Hepatocyte (in vitro differentiated cells): ENCODE data around the gene AGAP1. TPM values are rescaled to one million over a fixed set of nuclear protein-coding genes. Genes with fewer than 3 reads are reported as not detected.

Source experiments
- DNase-seq: peaks from one replicate; pipeline ENCODE4 v3.0.0-alpha.2; 2016; ENCODE audit warnings: low spot score
- H2AFZ ChIP-seq: fragments of 200-600 bp; sonication (generic); 2 replicates; pipeline ENCODE4 v1.6.0; 2016; ENCODE audit warnings: antibody characterized with exemption, mild to moderate bottlenecking
- H3K27ac ChIP-seq: fragments of 200-600 bp; sonication (generic); 2 replicates; pipeline ENCODE4 v1.5.1; 2016; ENCODE audit warnings: mild to moderate bottlenecking
- H3K27me3 ChIP-seq: fragments of 200-600 bp; sonication (generic); 2 replicates; pipeline ENCODE4 v1.6.1; 2016
- H3K36me3 ChIP-seq: fragments of 200-600 bp; sonication (generic); replicated peaks from 2 replicates; pipeline ENCODE4 v1.5.1; 2016; ENCODE audit warnings: low read depth; ENCODE audit not compliant: insufficient read depth
- H3K4me1 ChIP-seq: fragments of 200-600 bp; sonication (generic); 2 replicates; pipeline ENCODE4 v1.5.1; 2016; ENCODE audit warnings: mild to moderate bottlenecking, moderate library complexity; ENCODE audit not compliant: insufficient read depth
- H3K4me2 ChIP-seq: fragments of 200-600 bp; sonication (generic); 2 replicates; pipeline ENCODE4 v1.6.0; 2016
- H3K4me3 ChIP-seq: fragments of 200-600 bp; sonication (generic); 2 replicates; pipeline ENCODE4 v1.5.1; 2016; ENCODE audit warnings: mild to moderate bottlenecking
- H3K79me2 ChIP-seq: fragments of 200-600 bp; sonication (generic); 2 replicates; pipeline ENCODE4 v1.6.0; 2017; ENCODE audit warnings: mild to moderate bottlenecking
- H3K9me2 ChIP-seq: fragments of 200-600 bp; sonication (generic); replicated peaks from 2 replicates; pipeline ENCODE4 v1.6.0; 2017; ENCODE audit warnings: mild to moderate bottlenecking; ENCODE audit not compliant: insufficient read depth
- H3K9me3 ChIP-seq: fragments of 200-600 bp; sonication (generic); 2 replicates; pipeline ENCODE4 v1.5.1; 2016; ENCODE audit warnings: low read depth, mild to moderate bottlenecking
- H4K20me1 ChIP-seq: fragments of 200-600 bp; sonication (generic); 2 replicates; pipeline ENCODE4 v1.6.0; 2016; ENCODE audit warnings: mild to moderate bottlenecking; ENCODE audit not compliant: insufficient read depth, poor library complexity, severe bottlenecking
- EZH2 ChIP-seq: fragments of 200-600 bp; sonication (generic); IDR thresholded peaks from 2 replicates; pipeline ENCODE4 v1.6.1; 2016; ENCODE audit warnings: antibody characterized with exemption, mild to moderate bottlenecking, borderline replicate concordance
- EZH2phosphoT487 ChIP-seq: fragments of 200-600 bp; sonication (generic); IDR thresholded peaks from one replicate; pipeline ENCODE4 v1.6.1; 2018; ENCODE audit warnings: antibody characterized with exemption, mild to moderate bottlenecking, low read depth, moderate library complexity; ENCODE audit not compliant: unreplicated experiment, severe bottlenecking
- WGBS: methylation state at CpG from one replicate; pipeline ENCODE4 v1.1.6; 2016; ENCODE audit warnings: low lambda C conversion rate; ENCODE audit errors: missing lambda C conversion rate; 5-methylcytosine and 5-hydroxymethylcytosine counted together
- polyA plus RNA-seq: library from polyadenylated mRNA; unstranded; fragments of >200 nt; fragmentation: Nextera tagmentation; extraction: Ambion mirVana; gene quantifications from 2 replicates; pipeline ENCODE4 v1.2.1, GENCODE V29; 2016
- total RNA-seq: library from RNA; depleted of rRNA; stranded (reverse); fragments of >200 nt; gene quantifications from 2 replicates; pipeline ENCODE4 v1.2.3, GENCODE V29; 2014
- TF ChIP-seq, protein P1 (sequence below): fragments of 200-600 bp; sonication (generic); IDR thresholded peaks from 2 replicates; pipeline ENCODE4 v1.5.1; 2016; ENCODE audit warnings: antibody characterized with exemption, mild to moderate bottlenecking; ENCODE audit not compliant: poor library complexity

Gene AGAP1
- total and polyA plus RNA-seq, 2 experiments from 2014 or later, result 12.1 to 20.0 TPM

DNA sequence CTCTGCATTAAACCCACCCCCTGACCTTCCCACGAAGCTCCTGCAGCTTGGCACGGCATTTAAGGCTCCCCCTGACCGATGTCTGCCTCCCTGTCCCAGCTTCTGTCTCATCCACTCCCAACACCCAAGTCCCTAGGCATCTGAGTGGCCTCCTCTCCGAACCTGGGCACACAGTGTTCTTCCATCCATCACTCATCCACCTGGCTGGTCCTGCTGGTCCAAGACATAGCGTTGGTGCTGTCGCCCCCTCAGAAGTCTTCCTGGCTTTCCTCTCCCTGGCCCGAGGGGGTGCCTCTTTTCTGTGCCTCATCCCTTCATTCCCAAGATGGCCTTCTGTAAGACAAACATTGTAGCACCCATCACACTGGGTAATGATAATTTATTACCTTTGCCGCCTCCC, 350.7 kb downstream of the AGAP1 start:
- Histone ChIP-seq H3K9me2 (no peaks in the 10 kb centered on the region), H3K4me1 (no peaks in the 10 kb centered on the region), H3K4me2 (no peak overlapping the region), H3K9me3 (no peaks in the 10 kb centered on the region), H4K20me1 (no peaks in the 10 kb centered on the region), H3K79me2 (no peaks in the 10 kb centered on the region), H3K27ac (no peak overlapping the region), H3K27me3 (no peaks in the 10 kb centered on the region), H2AFZ (no peak overlapping the region), H3K36me3 (no peaks in the 10 kb centered on the region), H3K4me3 (no peak overlapping the region)
- TF ChIP-seq EZH2phosphoT487 (no peak), EZH2 (no peak)
- TF ChIP-seq, protein P1, sequence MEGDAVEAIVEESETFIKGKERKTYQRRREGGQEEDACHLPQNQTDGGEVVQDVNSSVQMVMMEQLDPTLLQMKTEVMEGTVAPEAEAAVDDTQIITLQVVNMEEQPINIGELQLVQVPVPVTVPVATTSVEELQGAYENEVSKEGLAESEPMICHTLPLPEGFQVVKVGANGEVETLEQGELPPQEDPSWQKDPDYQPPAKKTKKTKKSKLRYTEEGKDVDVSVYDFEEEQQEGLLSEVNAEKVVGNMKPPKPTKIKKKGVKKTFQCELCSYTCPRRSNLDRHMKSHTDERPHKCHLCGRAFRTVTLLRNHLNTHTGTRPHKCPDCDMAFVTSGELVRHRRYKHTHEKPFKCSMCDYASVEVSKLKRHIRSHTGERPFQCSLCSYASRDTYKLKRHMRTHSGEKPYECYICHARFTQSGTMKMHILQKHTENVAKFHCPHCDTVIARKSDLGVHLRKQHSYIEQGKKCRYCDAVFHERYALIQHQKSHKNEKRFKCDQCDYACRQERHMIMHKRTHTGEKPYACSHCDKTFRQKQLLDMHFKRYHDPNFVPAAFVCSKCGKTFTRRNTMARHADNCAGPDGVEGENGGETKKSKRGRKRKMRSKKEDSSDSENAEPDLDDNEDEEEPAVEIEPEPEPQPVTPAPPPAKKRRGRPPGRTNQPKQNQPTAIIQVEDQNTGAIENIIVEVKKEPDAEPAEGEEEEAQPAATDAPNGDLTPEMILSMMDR, result no peak
- no peak for DNase-seq
- 97% methylated on average over 8 of the region's 8 CpGs for WGBS

DNA sequence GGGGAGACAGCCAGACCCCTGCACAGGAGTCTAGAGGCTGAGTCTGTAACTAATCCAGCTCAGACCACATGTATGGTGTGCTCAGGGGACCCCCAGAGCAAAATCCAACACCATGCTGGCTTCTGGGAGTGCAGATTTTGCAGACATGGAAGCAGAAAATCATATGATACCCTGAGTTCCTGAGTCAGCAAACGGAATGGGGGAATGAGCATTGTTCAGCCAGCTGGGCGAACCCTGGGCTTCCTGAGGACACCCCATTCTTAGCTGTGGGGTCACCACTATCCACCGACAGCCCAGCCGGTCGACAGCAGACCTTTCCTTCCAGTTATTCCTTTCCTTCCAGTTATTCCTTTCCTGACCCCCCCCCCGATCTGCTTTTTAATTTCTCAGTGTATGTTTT, 351.4 kb downstream of the AGAP1 start:
- no peaks in the 10 kb centered on the region for H3K9me2 ChIP-seq
- H2AFZ ChIP-seq, result no peak overlapping the region
- no peak for TF ChIP-seq EZH2phosphoT487
- TF ChIP-seq, protein P1, result no peak
- no peak for TF ChIP-seq EZH2
- WGBS, result 100% methylated on average over 5 of the region's 6 CpGs
- no peak overlapping the region for H3K27ac ChIP-seq
- no peak overlapping the region for H3K4me3 ChIP-seq
- no peaks in the 10 kb centered on the region for H4K20me1 ChIP-seq
- H3K9me3 ChIP-seq, result no peaks in the 10 kb centered on the region
- no peak for DNase-seq
- H3K36me3 ChIP-seq, result no peaks in the 10 kb centered on the region
- no peak overlapping the region for H3K4me2 ChIP-seq
- no peaks in the 10 kb centered on the region for H3K27me3 ChIP-seq
- no peaks in the 10 kb centered on the region for H3K79me2 ChIP-seq
- no peaks in the 10 kb centered on the region for H3K4me1 ChIP-seq

DNA sequence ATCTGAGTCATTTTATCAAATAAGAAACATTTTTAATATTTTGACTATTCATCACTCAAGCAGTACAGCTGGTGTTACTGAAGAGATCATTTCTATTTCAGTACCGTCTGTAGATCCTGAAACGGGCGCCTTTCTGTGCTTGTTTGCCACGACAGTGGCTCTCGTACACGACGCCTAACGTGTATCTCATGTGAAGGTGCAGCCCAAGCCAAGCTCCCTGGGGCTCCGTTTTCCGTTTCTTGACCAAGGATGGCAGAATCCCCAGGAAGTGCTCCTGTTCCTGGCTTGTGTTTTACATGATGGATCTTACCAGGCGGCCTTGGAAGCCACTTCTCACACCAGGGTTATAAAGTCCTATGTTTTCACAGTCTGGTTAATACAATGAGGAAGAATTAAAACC, 353.7 kb downstream of the AGAP1 start:
- Histone ChIP-seq H4K20me1 (no peaks in the 10 kb centered on the region), H3K4me2 (no peak overlapping the region), H3K27me3 (no peaks in the 10 kb centered on the region), H3K9me3 (no peaks in the 10 kb centered on the region), H3K9me2 (no peaks in the 10 kb centered on the region), H3K27ac (no peak overlapping the region), H3K36me3 (no peaks in the 10 kb centered on the region), H3K4me3 (no peak overlapping the region), H3K4me1 (no peaks in the 10 kb centered on the region), H3K79me2 (no peaks in the 10 kb centered on the region), H2AFZ (no peak overlapping the region)
- WGBS, result 98% methylated on average over 11 of the region's 11 CpGs
- no peak for TF ChIP-seq EZH2
- TF ChIP-seq, protein P1, result no peak
- TF ChIP-seq EZH2phosphoT487, result no peak
- no peak for DNase-seq

DNA sequence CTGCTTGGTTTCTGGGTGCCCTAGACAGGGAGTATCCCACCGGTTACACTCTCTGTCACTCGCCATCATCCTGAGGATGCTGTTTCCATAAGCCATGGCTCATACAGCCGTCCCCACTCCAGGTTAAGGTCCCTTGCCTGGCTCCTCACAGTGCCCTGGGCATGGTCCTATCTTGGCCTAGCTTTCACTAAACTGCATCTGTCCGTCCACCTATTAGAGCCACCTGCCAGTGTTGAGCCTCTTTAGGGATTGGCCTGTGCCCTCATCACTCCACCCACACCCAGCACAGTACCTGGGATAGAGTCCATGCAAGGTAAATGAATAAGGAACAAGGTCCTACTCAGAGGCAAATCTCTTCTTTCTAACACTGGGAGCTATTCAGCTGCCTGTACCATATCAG, 354.2 kb downstream of the AGAP1 start:
- Histone ChIP-seq H3K4me2 (no peak overlapping the region), H3K36me3 (no peaks in the 10 kb centered on the region), H2AFZ (no peak overlapping the region), H4K20me1 (no peaks in the 10 kb centered on the region), H3K79me2 (no peaks in the 10 kb centered on the region), H3K27me3 (no peaks in the 10 kb centered on the region), H3K27ac (no peak overlapping the region), H3K4me1 (no peaks in the 10 kb centered on the region), H3K9me3 (no peaks in the 10 kb centered on the region), H3K4me3 (no peak overlapping the region), H3K9me2 (no peaks in the 10 kb centered on the region)
- 100% methylated on average over 4 of the region's 4 CpGs for WGBS
- TF ChIP-seq EZH2 (no peak), EZH2phosphoT487 (no peak)
- TF ChIP-seq, protein P1, result no peak
- DNase-seq, result no peak
